DOHH2 (cell line): ENCODE data around the gene PDE2A.

Experiments
- H3F3A ChIP-seq: fragments of 200-600 bp; sonication (generic), shearing (Covaris generic); 2 replicates; pipeline ENCODE4 v1.6.0; 2016; ENCODE audit warnings: antibody characterized with exemption, mild to moderate bottlenecking; ENCODE audit not compliant: control insufficient read depth, insufficient read depth
- H3K27ac ChIP-seq: fragments of 200-600 bp; sonication (generic); 2 replicates; pipeline ENCODE4 v1.5.1; 2014; ENCODE audit warnings: low read depth, mild to moderate bottlenecking, low read length, moderate library complexity
- H3K27me3 ChIP-seq: fragments of 200-600 bp; sonication (generic); 2 replicates; pipeline ENCODE4 v1.6.1; 2014; ENCODE audit warnings: mild to moderate bottlenecking, low read length, mixed read lengths; ENCODE audit not compliant: control insufficient read depth
- H3K36me3 ChIP-seq: fragments of 200-600 bp; sonication (generic); 2 replicates; pipeline ENCODE4 v1.6.1; 2014; ENCODE audit warnings: mild to moderate bottlenecking, low read length, moderate library complexity, mixed read lengths; ENCODE audit not compliant: control insufficient read depth
- H3K4me1 ChIP-seq: fragments of 200-600 bp; sonication (generic); 2 replicates; pipeline ENCODE4 v1.6.1; 2014; ENCODE audit warnings: mild to moderate bottlenecking, low read length, mixed read lengths; ENCODE audit not compliant: control insufficient read depth
- H3K4me2 ChIP-seq: fragments of 200-600 bp; sonication (generic); 2 replicates; pipeline ENCODE4 v1.6.0; 2014; ENCODE audit warnings: mild to moderate bottlenecking, low read length, moderate library complexity
- H3K4me3 ChIP-seq: fragments of 200-600 bp; sonication (generic); 2 replicates; pipeline ENCODE4 v1.5.1; 2014; ENCODE audit warnings: mild to moderate bottlenecking, low read length, mixed read lengths
- H3K79me2 ChIP-seq: fragments of 200-600 bp; sonication (generic); 2 replicates; pipeline ENCODE4 v1.6.1; 2014; ENCODE audit warnings: mild to moderate bottlenecking, low read length, mixed read lengths; ENCODE audit not compliant: control insufficient read depth
- H3K9me2 ChIP-seq: fragments of 200-600 bp; sonication (generic); replicated peaks from 2 replicates; pipeline ENCODE4 v1.6.1; 2014; ENCODE audit warnings: mild to moderate bottlenecking, low read length, mixed read lengths; ENCODE audit not compliant: control insufficient read depth
- H3K9me3 ChIP-seq: fragments of 200-600 bp; sonication (generic); 2 replicates; pipeline ENCODE4 v1.6.1; 2014; ENCODE audit warnings: antibody characterized with exemption, low read length, mixed read lengths; ENCODE audit not compliant: control insufficient read depth, insufficient read depth
- H4K20me1 ChIP-seq: fragments of 200-600 bp; sonication (generic); 2 replicates; pipeline ENCODE4 v1.6.0; 2014; ENCODE audit warnings: low read depth, mild to moderate bottlenecking, antibody characterized with exemption, low read length, moderate library complexity; ENCODE audit not compliant: control insufficient read depth, insufficient read depth
- EZH2phosphoT487 ChIP-seq: fragments of 200-600 bp; sonication (generic); IDR thresholded peaks from 2 replicates; pipeline ENCODE4 v1.6.1; 2017; ENCODE audit warnings: borderline replicate concordance, mild to moderate bottlenecking, antibody characterized with exemption, low read length, moderate library complexity, mixed read lengths
- TF ChIP-seq, protein P1 (sequence below): fragments of 200-600 bp; sonication (generic); IDR thresholded peaks from one replicate; pipeline ENCODE4 v1.5.1; 2014; ENCODE audit warnings: antibody characterized with exemption, mild to moderate bottlenecking, low read depth, low read length; ENCODE audit not compliant: poor library complexity, severe bottlenecking

Gene PDE2A

DNA sequence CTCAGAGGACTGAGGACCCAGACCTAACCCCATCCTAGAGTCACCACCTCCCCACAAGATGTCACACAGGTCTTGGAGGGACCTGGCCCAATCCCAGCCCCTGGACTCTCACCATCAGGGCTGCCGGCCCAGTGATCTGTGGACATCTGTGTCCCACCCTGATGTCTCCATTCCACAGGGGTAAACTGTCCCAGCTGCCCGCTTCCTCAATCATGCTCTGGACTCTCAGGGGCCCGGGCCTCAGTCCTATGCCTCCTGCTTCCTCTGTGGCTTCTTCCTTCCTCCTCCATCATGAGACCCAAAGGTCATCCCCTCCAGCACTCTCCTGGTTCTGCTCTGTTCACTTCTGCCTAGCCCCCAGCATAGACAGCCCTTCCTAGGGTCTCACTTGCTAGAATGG lies 45.8 kb upstream of the PDE2A start:
- no peak for TF ChIP-seq EZH2phosphoT487
- TF ChIP-seq, protein P1, sequence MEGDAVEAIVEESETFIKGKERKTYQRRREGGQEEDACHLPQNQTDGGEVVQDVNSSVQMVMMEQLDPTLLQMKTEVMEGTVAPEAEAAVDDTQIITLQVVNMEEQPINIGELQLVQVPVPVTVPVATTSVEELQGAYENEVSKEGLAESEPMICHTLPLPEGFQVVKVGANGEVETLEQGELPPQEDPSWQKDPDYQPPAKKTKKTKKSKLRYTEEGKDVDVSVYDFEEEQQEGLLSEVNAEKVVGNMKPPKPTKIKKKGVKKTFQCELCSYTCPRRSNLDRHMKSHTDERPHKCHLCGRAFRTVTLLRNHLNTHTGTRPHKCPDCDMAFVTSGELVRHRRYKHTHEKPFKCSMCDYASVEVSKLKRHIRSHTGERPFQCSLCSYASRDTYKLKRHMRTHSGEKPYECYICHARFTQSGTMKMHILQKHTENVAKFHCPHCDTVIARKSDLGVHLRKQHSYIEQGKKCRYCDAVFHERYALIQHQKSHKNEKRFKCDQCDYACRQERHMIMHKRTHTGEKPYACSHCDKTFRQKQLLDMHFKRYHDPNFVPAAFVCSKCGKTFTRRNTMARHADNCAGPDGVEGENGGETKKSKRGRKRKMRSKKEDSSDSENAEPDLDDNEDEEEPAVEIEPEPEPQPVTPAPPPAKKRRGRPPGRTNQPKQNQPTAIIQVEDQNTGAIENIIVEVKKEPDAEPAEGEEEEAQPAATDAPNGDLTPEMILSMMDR, result no peak
- Histone ChIP-seq H4K20me1 (no peaks in the 10 kb centered on the region), H3K27ac (no peak overlapping the region), H3K4me3 (peak overlapping the region; percentile 81), H3F3A (0 out of 2 replicates have a peak, but pooled peaks cover 3% of the 10 kb centered on the region), H3K9me3 (no peaks in the 10 kb centered on the region), H3K27me3 (no peaks in the 10 kb centered on the region), H3K4me2 (peak overlapping the region; percentile 86), H3K36me3 (peaks cover 17% of the 10 kb centered on the region), H3K79me2 (peaks cover 66% of the 10 kb centered on the region), H3K4me1 (peaks cover 40% of the 10 kb centered on the region), H3K9me2 (no peaks in the 10 kb centered on the region)

DNA sequence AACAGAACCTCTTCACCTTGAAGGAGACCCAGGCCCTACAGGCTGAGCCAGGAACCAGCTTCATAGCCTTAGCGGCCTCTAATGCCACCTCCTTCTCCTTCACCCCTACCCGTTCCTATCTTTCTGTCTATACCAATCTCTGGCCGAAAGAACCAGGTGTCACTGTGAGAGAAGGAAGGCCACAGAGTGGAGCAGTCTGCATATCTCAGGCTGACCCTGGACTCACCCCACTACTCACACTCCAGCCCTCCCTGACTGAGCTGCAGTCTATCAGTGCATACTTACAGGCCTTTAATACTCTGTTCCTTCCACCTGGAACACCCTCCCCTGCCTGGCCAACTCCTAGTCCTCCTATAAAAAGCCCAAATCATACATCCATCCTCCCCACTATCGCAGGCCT lies 45.3 kb upstream of the PDE2A start:
- Histone ChIP-seq H3K9me3 (no peaks in the 10 kb centered on the region), H3K4me1 (peaks cover 36% of the 10 kb centered on the region), H3K4me3 (peak overlapping the region; percentile 81), H3K79me2 (peaks cover 65% of the 10 kb centered on the region), H3K36me3 (peaks cover 14% of the 10 kb centered on the region), H3K4me2 (peak overlapping the region; percentile 86), H3K27ac (no peak overlapping the region), H3K9me2 (no peaks in the 10 kb centered on the region), H3K27me3 (no peaks in the 10 kb centered on the region), H4K20me1 (no peaks in the 10 kb centered on the region), H3F3A (0 out of 2 replicates have a peak, but pooled peaks cover 3% of the 10 kb centered on the region)
- no peak for TF ChIP-seq EZH2phosphoT487

DNA sequence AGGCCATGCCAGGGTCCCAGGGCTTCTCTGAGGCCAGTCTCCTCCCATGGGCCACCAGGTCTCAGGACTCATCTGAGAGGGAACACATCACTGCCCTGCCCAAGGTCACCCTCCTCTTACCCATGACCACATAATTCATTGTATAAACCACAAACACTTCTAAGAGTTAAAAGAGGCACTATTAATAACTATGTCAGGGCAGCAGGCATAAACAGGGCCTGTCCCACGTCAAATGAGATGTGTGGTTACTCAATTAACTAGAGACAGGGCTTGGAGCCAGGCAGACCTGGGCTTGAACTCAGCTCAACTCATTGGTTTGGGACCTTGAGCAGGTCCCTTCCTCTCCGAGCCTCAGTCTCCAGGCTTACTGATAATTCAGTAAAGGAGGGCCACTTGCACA lies 44.9 kb upstream of the PDE2A start:
- Histone ChIP-seq H3K27me3 (no peaks in the 10 kb centered on the region), H3F3A (0 out of 2 replicates have a peak, but pooled peaks cover 3% of the 10 kb centered on the region), H3K4me2 (peak overlapping the region; percentile 86; the same call in 1 of the 2 replicates), H3K4me3 (no peak overlapping the region), H3K36me3 (peaks cover 13% of the 10 kb centered on the region), H3K27ac (no peak overlapping the region), H3K9me3 (no peaks in the 10 kb centered on the region), H4K20me1 (no peaks in the 10 kb centered on the region), H3K79me2 (peaks cover 61% of the 10 kb centered on the region), H3K4me1 (peaks cover 36% of the 10 kb centered on the region), H3K9me2 (no peaks in the 10 kb centered on the region)
- TF ChIP-seq, protein P1, result no peak
- TF ChIP-seq EZH2phosphoT487, result no peak

DNA sequence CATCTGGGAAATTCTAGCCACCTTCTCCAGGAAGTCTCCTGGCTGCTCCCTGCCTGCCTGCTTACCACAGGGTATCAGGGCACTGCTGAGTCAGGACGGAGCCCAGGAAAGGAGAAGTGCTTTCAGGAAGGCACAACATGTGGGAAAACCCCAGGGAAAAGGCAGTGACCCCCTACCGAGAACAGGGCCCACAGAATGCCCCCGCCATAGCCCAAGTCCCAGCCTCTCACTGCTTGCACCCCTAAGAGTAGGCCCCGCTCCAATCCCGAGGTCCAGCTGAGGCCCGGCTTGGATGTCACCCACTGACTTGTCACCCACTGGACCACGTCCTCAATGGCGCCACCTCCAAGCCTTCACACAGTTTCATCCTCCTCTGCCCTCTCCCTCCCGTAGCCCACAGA lies 43.9 kb upstream of the PDE2A start:
- Histone ChIP-seq H3K4me3 (no peak overlapping the region), H3K36me3 (peaks cover 16% of the 10 kb centered on the region), H3K27ac (no peak overlapping the region), H3K9me3 (no peaks in the 10 kb centered on the region), H4K20me1 (no peaks in the 10 kb centered on the region), H3K4me1 (peaks cover 36% of the 10 kb centered on the region), H3K79me2 (peaks cover 55% of the 10 kb centered on the region), H3K4me2 (no peak overlapping the region), H3K27me3 (no peaks in the 10 kb centered on the region), H3F3A (no peaks in the 10 kb centered on the region), H3K9me2 (no peaks in the 10 kb centered on the region)
- no peak for TF ChIP-seq EZH2phosphoT487
- TF ChIP-seq, protein P1, result no peak
